Transverse colon (tissue), 4 donors: ENCODE measurements around the gene HRG.

ENCODE experiments used
- CTCF ChIP-seq, 5 experiments: fragments of 200-600 bp in 3 of 5; fragments of 450-650 bp in 2 of 5; sonication (generic) in 3 of 5; IDR thresholded peaks; 1 replicate in 2 of 5; 2 replicates in 3 of 5; pipeline ENCODE4 v1.5.1; 2016 to 2017; ENCODE audit warnings: antibody characterized with exemption in 5 of 5, inconsistent platforms in 3 of 5, mild to moderate bottlenecking in 2 of 5, moderate library complexity in 1 of 5
- EP300 ChIP-seq: sonication (generic); formaldehyde crosslinking; IDR thresholded peaks from one replicate; pipeline ENCODE4 v1.6.1; 2017; ENCODE audit warnings: antibody characterized with exemption, low read depth
- POLR2A ChIP-seq: fragments of 450-650 bp; IDR thresholded peaks from one replicate; pipeline ENCODE4 v1.6.1; 2016; ENCODE audit warnings: antibody characterized with exemption, mild to moderate bottlenecking, moderate library complexity
- POLR2AphosphoS5 ChIP-seq, 3 donors: sonication (generic); formaldehyde crosslinking; IDR thresholded peaks; one replicate each; pipeline ENCODE4 v1.6.1; 2016; ENCODE audit warnings: antibody characterized with exemption in 3 of 3

- TF ChIP-seq CTCF (IDR thresholded peaks at IDR 0.05) (no peak), POLR2A (no peak), POLR2AphosphoS5 (IDR thresholded peaks at IDR 0.05) (no peak), EP300 (no peak)
These were observed 30.3 kb upstream of the HRG start for GRCh38 chr3:186635532-186635931.
